Inflammatory macrophage (primary cell): ENCODE measurements around the gene KRTAP2-3.

Experiments used
- DNase-seq, 2 donors: peaks; one replicate each; pipeline ENCODE4 v3.0.0-alpha.2; 2020 to 2022

KRTAP2-3 gene

DNA sequence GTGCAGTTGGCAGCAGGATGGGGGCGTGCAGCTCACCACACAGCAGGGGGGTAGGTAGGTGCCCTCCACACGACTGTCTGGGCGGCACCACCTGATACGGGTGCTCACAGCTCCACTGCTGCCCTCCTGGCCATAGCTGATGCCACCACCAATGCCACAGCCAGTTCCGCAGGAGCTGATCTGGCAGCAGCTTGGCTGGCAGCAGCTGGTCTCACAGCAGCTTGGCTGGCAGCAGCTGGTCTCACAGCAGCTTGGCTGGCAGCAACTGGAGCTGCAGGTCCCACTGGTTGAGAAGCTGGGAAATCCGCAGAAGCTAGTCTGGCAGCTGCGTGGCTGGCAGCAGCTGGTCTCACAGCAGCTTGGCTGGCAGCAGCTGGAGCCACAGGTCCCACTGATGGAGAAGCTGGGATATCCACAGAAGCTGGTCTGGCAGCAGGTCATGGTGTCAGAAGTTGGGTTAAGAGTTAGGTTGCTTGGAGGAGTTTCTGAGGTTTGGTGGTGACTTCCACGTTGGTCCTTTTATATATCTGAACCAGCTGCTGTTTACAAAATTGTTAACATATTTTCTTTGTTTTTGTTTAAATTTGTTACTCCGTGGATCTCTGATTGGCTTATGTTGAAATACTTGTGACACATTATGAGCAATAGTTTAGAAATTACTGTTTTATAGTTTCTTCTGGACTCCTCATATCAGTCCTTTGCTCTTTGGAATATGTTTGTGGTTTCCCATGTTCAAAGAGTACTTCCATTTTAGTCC is 33.0 kb downstream of the KRTAP2-3 start, which contains the start of gene KRTAP1-5:
KRTAP1-5 (minus strand) TSS at position 494 of the 757 bp plus-strand sequence; CDS start at position 441, 53 bp downstream.
- DNase-seq: no peak

DNA sequence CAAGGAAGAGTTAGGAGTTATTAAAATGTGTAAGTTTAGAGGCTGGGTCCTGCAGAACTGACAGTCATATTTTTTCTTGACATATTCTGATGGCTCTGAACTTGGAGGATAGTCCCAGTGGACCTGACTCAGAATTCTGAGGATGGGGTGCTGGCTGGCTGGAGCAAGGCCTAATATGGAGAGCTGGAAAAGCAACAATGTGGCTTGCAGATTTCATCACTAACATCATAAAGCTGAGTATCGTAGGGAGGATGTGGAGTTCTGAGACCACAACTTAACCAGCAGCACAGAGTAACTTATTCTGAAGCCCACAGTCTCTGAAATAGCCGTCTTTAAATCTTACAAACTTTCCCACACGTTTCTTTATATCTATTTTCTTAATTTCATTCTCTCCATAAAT is 35.2 kb downstream of the KRTAP2-3 start:
- no peak for DNase-seq

DNA sequence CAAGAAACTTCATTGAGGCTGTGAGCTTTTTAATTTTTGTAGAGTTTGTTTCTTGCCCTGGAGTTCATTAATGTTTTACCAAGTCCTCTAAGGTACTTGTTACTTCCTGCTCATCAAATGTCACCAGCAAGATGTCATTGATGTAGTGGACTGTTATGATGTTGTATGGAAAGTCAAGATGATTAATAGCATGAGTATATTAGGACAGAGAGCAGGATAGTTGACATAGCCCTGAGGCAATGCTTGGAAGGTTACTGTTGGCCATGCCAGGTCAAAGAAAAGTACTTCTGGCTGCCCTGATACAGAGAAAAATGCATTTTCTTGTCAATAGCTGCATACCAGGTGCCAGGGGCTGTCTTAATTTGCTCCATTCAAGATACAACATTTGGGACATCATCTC is 39.6 kb downstream of the KRTAP2-3 start:
- DNase-seq: no peak

DNA sequence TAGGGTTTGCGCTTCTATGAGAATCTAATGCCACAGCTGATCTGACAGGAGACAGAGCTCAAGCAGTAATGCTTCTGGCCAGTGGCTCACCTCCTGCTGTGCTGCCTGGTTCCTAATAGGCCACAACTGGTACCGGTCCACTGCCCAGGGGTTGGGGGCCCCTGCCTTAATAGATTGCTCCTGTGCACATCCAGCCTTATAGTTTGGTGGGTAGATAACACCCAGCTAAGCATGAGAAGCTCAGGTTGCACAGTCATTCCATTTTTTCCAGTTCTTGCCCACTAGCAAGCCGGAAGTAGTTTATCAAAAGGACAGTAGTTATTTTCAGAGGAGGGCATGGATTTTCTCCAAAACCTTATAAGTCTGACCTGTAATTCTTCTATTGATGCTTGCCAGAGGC is 40.5 kb downstream of the KRTAP2-3 start:
- DNase-seq: no peak

DNA sequence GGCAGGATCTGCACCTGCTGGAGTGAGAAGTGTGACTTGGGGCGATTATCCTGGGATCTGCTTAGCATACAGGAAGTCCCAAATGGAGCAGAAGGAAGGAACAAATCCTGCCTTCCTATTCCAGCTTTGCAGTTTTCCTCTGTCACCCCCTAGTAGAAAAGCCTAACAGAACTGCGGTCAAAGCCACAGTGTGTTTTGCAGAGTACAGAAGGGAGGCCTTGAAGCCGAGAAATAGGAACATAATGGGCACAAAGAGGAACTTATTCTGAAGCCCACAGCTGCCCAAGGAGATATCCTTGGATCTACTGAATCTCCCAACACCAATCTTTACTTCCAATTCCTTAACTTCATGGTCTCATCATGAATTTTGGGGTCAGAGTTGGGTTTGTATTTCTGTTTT is 41.4 kb downstream of the KRTAP2-3 start:
- DNase-seq: peak in 1 of 2 donors; percentile 4

DNA sequence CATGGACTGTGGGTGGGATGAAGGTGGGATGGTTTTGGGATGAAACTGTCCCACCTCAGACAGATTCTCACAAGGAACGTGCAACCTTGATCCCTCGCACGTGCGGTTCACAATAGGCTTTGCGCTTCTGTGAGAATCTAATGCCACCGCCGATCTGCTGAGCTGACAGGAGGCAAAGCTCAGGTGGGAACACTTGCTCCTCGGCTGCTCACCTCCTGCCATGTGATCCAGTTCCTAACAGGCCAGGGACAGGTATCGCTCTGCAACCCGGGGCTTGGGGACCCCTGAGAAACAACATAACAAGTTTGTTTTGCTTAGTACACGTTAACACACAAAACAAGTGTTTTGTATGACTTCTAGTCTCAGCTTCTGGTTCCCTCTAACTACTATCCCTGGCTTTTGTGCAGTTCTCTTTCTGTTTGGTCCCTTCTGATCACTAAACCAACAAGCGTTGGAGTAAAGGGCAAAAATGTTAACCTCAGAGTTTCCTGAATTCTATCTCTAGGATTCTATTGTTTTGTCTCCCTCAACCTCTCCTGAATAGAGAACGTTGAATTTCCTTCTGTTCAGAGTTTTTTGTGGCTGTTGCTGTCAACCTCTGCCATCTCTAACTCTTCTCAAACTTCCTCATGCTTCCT is 43.2 kb downstream of the KRTAP2-3 start:
- DNase-seq: no peak

DNA sequence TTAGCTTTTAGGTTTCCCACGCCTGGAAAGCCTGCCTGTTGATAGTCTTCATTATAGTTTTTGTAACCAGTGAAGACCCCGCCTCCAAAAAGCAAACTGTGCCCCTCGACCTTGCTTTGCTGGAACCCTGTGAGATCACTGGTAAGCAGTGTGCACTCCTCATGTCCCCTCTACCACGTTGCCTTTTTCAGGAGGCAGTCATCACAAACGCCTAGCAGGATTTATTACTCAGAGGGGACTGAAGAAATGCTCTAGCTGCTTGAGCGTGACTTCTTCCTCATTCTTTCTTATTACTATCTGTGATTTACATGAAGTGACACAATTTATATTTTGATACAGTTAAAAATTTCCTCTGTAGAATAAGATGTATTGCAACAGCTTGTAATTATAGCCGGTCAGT is 44.5 kb downstream of the KRTAP2-3 start:
- no peak for DNase-seq

DNA sequence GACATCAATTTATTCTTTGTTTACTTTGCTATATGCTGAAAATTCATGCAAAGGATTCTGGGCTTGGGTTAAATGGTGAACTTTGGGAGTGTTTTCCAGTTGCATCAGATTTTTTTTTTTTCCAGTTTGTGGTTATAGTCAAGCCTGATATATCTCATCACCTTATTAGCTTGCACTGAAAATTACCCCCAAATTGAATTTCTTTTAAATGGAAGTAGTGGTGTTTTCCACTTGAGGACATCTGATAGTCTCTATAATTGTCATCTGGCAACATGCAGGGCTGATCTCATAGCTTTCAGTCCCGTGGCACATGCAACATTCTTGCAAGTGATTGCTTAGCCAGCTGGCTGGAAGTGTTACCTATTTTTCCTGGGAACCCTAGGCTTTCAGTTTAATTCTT is 46.3 kb downstream of the KRTAP2-3 start:
- DNase-seq: no peak

DNA sequence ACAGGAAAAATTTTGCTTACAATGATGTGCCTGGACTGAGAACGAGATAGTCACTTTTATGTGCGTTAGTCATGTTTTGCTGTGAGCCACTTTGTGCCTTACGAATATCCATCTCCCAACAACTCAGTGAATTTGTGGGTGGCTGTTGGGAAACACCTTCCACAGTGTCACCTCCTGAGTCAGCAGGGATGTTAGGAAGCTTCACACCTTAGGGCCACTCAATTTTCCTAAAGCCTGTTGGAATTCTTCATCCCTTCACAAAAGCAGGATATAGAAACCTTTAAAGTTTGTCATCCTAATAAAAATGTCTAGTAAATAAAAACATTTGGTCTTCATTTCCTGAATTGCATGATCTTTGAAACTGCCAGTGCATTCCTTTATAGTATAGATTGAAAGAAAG is 46.7 kb downstream of the KRTAP2-3 start:
- no peak for DNase-seq

DNA sequence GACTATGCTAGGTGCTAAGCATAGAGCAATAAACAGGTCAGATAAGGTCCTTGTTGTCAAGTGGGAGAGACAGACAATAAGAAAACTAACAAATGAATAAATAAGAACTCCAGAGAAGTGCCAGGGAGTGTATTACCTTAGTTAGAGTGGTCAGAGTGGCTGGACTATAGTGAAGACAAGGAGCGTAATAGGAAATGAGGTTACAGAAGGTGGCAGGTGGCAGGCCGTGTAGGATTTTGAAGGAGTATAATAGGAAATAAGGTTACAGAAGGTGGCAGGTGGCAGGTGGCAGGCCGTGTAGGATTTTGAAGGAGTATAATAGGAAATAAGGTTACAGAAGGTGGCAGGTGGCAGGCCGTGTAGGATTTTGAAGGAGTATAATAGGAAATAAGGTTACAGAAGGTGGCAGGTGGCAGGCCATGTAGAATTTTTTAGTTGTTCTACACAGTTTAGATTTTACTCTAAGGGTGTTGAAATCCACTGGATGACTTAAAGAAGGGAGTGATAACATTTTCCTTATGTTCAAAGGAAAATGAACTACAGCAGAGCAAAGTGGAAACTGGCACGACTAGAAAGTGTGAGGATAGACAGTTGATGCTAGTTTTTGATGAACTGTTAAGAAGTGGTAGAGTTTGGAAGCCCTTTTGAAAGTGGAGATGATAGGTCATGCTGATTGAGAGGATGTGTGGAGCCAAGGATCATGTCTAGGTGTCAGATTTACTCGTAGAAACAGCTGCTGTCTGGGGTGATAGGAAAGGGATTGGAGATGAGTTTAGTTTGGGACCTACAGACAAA is 47.4 kb downstream of the KRTAP2-3 start:
- DNase-seq: no peak

DNA sequence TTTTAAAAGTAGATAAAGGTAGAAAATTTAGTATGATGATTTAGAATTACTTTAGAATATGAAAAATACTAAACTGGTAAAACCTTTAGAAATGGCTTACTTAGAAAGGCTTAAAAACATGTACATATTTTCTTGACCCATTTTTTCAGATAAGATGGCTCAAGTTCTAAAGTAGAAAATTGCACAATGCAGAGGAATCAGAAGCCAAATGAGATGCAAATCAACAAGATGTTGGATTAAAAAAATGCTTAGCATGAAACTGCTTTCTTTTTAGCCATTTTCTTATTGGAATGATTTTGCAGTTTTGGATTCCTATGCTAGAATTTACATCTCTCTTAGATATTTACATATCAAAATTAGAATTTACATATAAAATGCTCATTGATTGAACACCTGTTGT is 49.5 kb downstream of the KRTAP2-3 start:
- DNase-seq: no peak

DNA sequence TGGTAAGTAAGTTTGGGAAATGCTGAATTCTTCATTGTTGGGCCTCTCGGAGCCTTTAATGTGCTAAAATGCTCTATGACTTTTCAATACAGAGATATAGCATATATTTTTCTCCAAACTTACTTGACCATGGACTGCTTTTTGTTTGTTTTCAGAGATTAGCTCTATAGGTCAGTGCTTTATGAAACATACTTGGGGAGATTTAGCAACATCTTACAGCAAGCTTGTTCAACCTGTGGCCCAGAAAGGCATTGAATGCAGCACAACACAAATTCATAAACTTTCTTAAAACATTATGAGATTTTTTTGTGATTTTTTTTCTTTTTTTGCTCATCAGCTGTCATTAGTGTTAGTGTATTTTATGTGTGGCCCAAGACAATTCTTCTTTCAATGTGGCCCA is 50.0 kb downstream of the KRTAP2-3 start:
- DNase-seq: no peak

DNA sequence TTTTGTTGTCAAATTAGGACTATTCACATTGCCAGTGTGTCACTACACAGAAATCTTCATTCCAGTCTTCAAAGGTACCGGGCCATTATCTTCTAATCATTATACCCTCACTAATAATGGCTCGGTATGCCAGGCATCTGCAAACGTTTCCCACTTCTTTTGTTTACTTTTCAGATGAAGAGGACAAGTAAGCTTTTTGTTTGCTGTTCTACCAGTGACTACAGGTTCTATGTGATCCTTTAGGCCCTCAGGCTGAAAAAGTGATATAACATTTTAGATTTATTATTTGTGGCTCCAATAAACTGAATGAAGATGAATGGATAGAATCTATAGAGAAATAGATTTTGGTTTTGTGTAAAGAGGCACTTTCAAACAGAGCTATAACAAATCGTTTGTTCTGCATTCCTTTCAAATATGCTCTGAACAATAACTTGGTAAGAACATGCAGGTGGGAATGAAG is 50.6 kb downstream of the KRTAP2-3 start:
- DNase-seq: no peak
